Glutamatergic neuron (in vitro differentiated cells): ENCODE results near the gene TMEM11. TPM values are rescaled to one million over a fixed set of nuclear protein-coding genes. Genes with fewer than 3 reads are reported as not detected.

ENCODE experiments used
- DNase-seq: peaks from one replicate; pipeline ENCODE4 v3.0.0; 2022
- H3K27ac Mint-ChIP-seq: one replicate; pipeline ENCODE4 v1.8.0; 2020; ENCODE audit warnings: mild to moderate bottlenecking, mixed read lengths, inconsistent platforms; ENCODE audit not compliant: unreplicated experiment
- H3K27me3 Mint-ChIP-seq: one replicate; pipeline ENCODE4 v1.8.0; 2020; ENCODE audit warnings: mild to moderate bottlenecking, moderate library complexity, mixed read lengths, inconsistent platforms; ENCODE audit not compliant: unreplicated experiment
- H3K36me3 Mint-ChIP-seq: one replicate; pipeline ENCODE4 v1.8.0; 2020; ENCODE audit warnings: mild to moderate bottlenecking, mixed read lengths, inconsistent platforms; ENCODE audit not compliant: unreplicated experiment
- H3K4me1 Mint-ChIP-seq: one replicate; pipeline ENCODE4 v1.8.0; 2020; ENCODE audit warnings: mild to moderate bottlenecking, low read depth, mixed read lengths, inconsistent platforms; ENCODE audit not compliant: unreplicated experiment
- H3K4me3 Mint-ChIP-seq: one replicate; pipeline ENCODE4 v1.8.0; 2020; ENCODE audit warnings: mild to moderate bottlenecking, mixed read lengths, inconsistent platforms; ENCODE audit not compliant: unreplicated experiment
- H3K9me3 Mint-ChIP-seq: one replicate; pipeline ENCODE4 v1.8.0; 2020; ENCODE audit warnings: mild to moderate bottlenecking, moderate library complexity, mixed read lengths, inconsistent platforms; ENCODE audit not compliant: unreplicated experiment
- CTCF ChIP-seq: fragments of 200-600 bp; sonication (generic); IDR thresholded peaks from one replicate; pipeline ENCODE4 v1.5.0; 2021; ENCODE audit not compliant: partially characterized antibody, unreplicated experiment
- long read RNA-seq: library from polyadenylated mRNA; unstranded; transcript quantifications from one replicate; pipeline ENCODE4 v2.0.0, GENCODE V29; 2020; ENCODE audit not compliant: unreplicated experiment
- total RNA-seq: library from RNA; stranded (reverse); fragmentation: NEBNext Ultra II Directional; extraction: Animal tissue kit (Norgen Biotek cat#: 25700); gene quantifications from one replicate; pipeline ENCODE4 v1.2.1, GENCODE V29; 2021; ENCODE audit not compliant: unreplicated experiment

TMEM11 gene
- 26.0 TPM for total RNA-seq
- long read RNA-seq, transcript TMEM11-202 (3 exons, 1,246 nt), result minor isoform, 11 of 44 reads
- long read RNA-seq, transcript TMEM11-201 (2 exons, 2,095 nt), result major isoform, 32 of 44 reads
- long read RNA-seq, partial matches to known transcripts, result 0 of 44 reads
- long read RNA-seq, other reads (novel, unspliced or antisense), result 0 of 44 reads

- Mint-ChIP-seq H3K27ac (peak within 1 kb of the TSS; percentile 90), H3K9me3 (peaks cover 5% of the 10 kb centered on the region), H3K36me3 (no peaks in the 10 kb centered on the region), H3K4me1 (peaks cover 36% of the 10 kb centered on the region), H3K4me3 (peak within 1 kb of the TSS; percentile 88), H3K27me3 (no peaks in the 10 kb centered on the region)
- DNase-seq, result peak; percentile 97
- TF ChIP-seq CTCF, result peak; percentile 2
Measured at GRCh38 chr17:21214015-21214776, at the start of gene TMEM11. TMEM11 (minus strand) TSS chr17:21214161; CDS start chr17:21214152, 9 bp downstream.

GRCh38 chr17:21263376-21263775, 49.4 kb upstream of the TMEM11 start:
- H3K27ac Mint-ChIP-seq, result no peak overlapping the region
- H3K27me3 Mint-ChIP-seq, result peaks cover 6% of the 10 kb centered on the region
- no peaks in the 10 kb centered on the region for H3K36me3 Mint-ChIP-seq
- H3K4me1 Mint-ChIP-seq, result no peaks in the 10 kb centered on the region
- TF ChIP-seq CTCF, result no peak
- H3K9me3 Mint-ChIP-seq, result peaks cover 6% of the 10 kb centered on the region
- no peak for DNase-seq
- H3K4me3 Mint-ChIP-seq, result no peak overlapping the region

GRCh38 chr17:21262259-21262993, 48.5 kb upstream of the TMEM11 start:
- Mint-ChIP-seq H3K9me3 (peaks cover 6% of the 10 kb centered on the region), H3K4me3 (no peak overlapping the region), H3K36me3 (no peaks in the 10 kb centered on the region), H3K27ac (no peak overlapping the region), H3K4me1 (no peaks in the 10 kb centered on the region), H3K27me3 (peaks cover 6% of the 10 kb centered on the region)
- no peak for DNase-seq
- TF ChIP-seq CTCF, result no peak

GRCh38 chr17:21258593-21258992, 44.6 kb upstream of the TMEM11 start:
- Mint-ChIP-seq H3K4me3 (no peak overlapping the region), H3K36me3 (no peaks in the 10 kb centered on the region), H3K9me3 (peaks cover 2% of the 10 kb centered on the region), H3K27me3 (peaks cover 3% of the 10 kb centered on the region), H3K27ac (no peak overlapping the region), H3K4me1 (no peaks in the 10 kb centered on the region)
- DNase-seq, result no peak
- TF ChIP-seq CTCF, result no peak
